Activated T-helper 17 cell treated with anti-CD3 and anti-CD28 coated beads, Interleukin-2, amount 50 U/mL, for 72 hours (primary cell): ENCODE data around the gene MON1A. TPM values are rescaled to one million over a fixed set of nuclear protein-coding genes. Genes with fewer than 3 reads are reported as not detected.
"Not testable (repeated sequence)": the region's sequence is repeated elsewhere in the genome, so short reads cannot be mapped to it uniquely, and the experiment has no call there.

ENCODE experiments used
- ATAC-seq: fragments of 150-1000 bp; cut with Tn5 transposase; replicated peaks from 2 replicates; pipeline ENCODE4 v1.10.0; 2021; ENCODE audit warnings: mild to moderate bottlenecking, moderate library complexity
- H3K27ac Mint-ChIP-seq: one replicate; pipeline ENCODE4 v1.8.0; 2022; ENCODE audit warnings: mixed read lengths
- H3K27me3 Mint-ChIP-seq: one replicate; pipeline ENCODE4 v1.8.0; 2022; ENCODE audit warnings: mixed read lengths
- H3K36me3 Mint-ChIP-seq: one replicate; pipeline ENCODE4 v1.8.0; 2022; ENCODE audit warnings: low read depth, mild to moderate bottlenecking, mixed read lengths
- H3K4me1 Mint-ChIP-seq: one replicate; pipeline ENCODE4 v1.8.0; 2022; ENCODE audit warnings: mixed read lengths
- H3K4me3 Mint-ChIP-seq: one replicate; pipeline ENCODE4 v1.8.0; 2022; ENCODE audit warnings: mild to moderate bottlenecking, mixed read lengths
- H3K9me3 Mint-ChIP-seq: one replicate; pipeline ENCODE4 v1.8.0; 2022; ENCODE audit warnings: mixed read lengths
- total RNA-seq, 2 donors: library from RNA; stranded (reverse); gene quantifications; one replicate each; pipeline ENCODE4 v1.2.3, GENCODE V29; 2022

The MON1A gene
- total RNA-seq, 2 donors from 2014 or later = 4.6 to 15.8 TPM

GRCh38 chr3:49908373-49909199 lies 21.0 kb downstream of the MON1A start:
- H3K36me3 Mint-ChIP-seq = peaks cover 8% of the 10 kb centered on the region
- no peak overlapping the region for H3K27ac Mint-ChIP-seq
- ATAC-seq = no peak
- H3K9me3 Mint-ChIP-seq = no peaks in the 10 kb centered on the region
- no peaks in the 10 kb centered on the region for H3K27me3 Mint-ChIP-seq
- peaks cover 7% of the 10 kb centered on the region for H3K4me1 Mint-ChIP-seq
- no peak overlapping the region for H3K4me3 Mint-ChIP-seq

- peak overlapping the region; percentile 91 for H3K4me3 Mint-ChIP-seq
- H3K4me1 Mint-ChIP-seq = peaks cover 7% of the 10 kb centered on the region
- peak; percentile 45 for ATAC-seq
- no peaks in the 10 kb centered on the region for H3K27me3 Mint-ChIP-seq
- no peaks in the 10 kb centered on the region for H3K9me3 Mint-ChIP-seq
- H3K27ac Mint-ChIP-seq = peak overlapping the region; percentile 92
- peaks cover 8% of the 10 kb centered on the region for H3K36me3 Mint-ChIP-seq
These were observed 23.4 kb downstream of the MON1A start for GRCh38 chr3:49906073-49906743.

- not testable (repeated sequence) for ATAC-seq, H3K36me3 Mint-ChIP-seq, H3K4me1 Mint-ChIP-seq, H3K27me3 Mint-ChIP-seq, H3K9me3 Mint-ChIP-seq
- peak overlapping the region; percentile 83 for H3K27ac Mint-ChIP-seq
- peak overlapping the region; percentile 91 for H3K4me3 Mint-ChIP-seq
These were observed 25.2 kb downstream of the MON1A start for GRCh38 chr3:49904448-49904847.

GRCh38 chr3:49903451-49904424 lies 25.9 kb downstream of the MON1A start, which contains the start of gene MST1R:
TSS of gene MST1R (minus strand) at chr3:49903873. CDS start at chr3:49903609, 264 bp downstream.
- Mint-ChIP-seq H3K9me3 (no peaks in the 10 kb centered on the region), H3K4me1 (peaks cover 7% of the 10 kb centered on the region), H3K27me3 (no peaks in the 10 kb centered on the region), H3K4me3 (peak within 1 kb of the TSS; percentile 91), H3K27ac (peak within 1 kb of the TSS; percentile 83), H3K36me3 (no peaks in the 10 kb centered on the region)
- peak; percentile 98 for ATAC-seq

- Mint-ChIP-seq H3K9me3 (no peaks in the 10 kb centered on the region), H3K36me3 (no peaks in the 10 kb centered on the region), H3K4me3 (peak overlapping the region; percentile 91), H3K27me3 (no peaks in the 10 kb centered on the region), H3K27ac (no peak overlapping the region), H3K4me1 (peaks cover 7% of the 10 kb centered on the region)
- ATAC-seq = no peak
These were observed 26.9 kb downstream of the MON1A start for GRCh38 chr3:49902511-49903345.

GRCh38 chr3:49901366-49902339 lies 28.0 kb downstream of the MON1A start:
- H3K27ac Mint-ChIP-seq = no peak overlapping the region
- H3K36me3 Mint-ChIP-seq = no peaks in the 10 kb centered on the region
- ATAC-seq = no peak
- no peaks in the 10 kb centered on the region for H3K27me3 Mint-ChIP-seq
- peaks cover 7% of the 10 kb centered on the region for H3K4me1 Mint-ChIP-seq
- no peak overlapping the region for H3K4me3 Mint-ChIP-seq
- no peaks in the 10 kb centered on the region for H3K9me3 Mint-ChIP-seq

- H3K27ac Mint-ChIP-seq = no peak overlapping the region
- H3K4me3 Mint-ChIP-seq = no peak overlapping the region
These were observed 29.0 kb downstream of the MON1A start for GRCh38 chr3:49900491-49901153.

GRCh38 chr3:49899815-49900214 lies 29.8 kb downstream of the MON1A start:
- no peak overlapping the region for H3K4me3 Mint-ChIP-seq
- no peaks in the 10 kb centered on the region for H3K27me3 Mint-ChIP-seq
- no peaks in the 10 kb centered on the region for H3K9me3 Mint-ChIP-seq
- no peak for ATAC-seq
- H3K27ac Mint-ChIP-seq = no peak overlapping the region
- H3K4me1 Mint-ChIP-seq = no peaks in the 10 kb centered on the region
- H3K36me3 Mint-ChIP-seq = no peaks in the 10 kb centered on the region

More at GRCh38 chr3:49900491-49901153, 29.0 kb downstream of the MON1A start:
- no peak for ATAC-seq
- no peaks in the 10 kb centered on the region for H3K27me3 Mint-ChIP-seq
- no peaks in the 10 kb centered on the region for H3K36me3 Mint-ChIP-seq
- no peaks in the 10 kb centered on the region for H3K9me3 Mint-ChIP-seq
- H3K4me1 Mint-ChIP-seq = peaks cover 1% of the 10 kb centered on the region

- Mint-ChIP-seq H3K27me3 (no peaks in the 10 kb centered on the region), H3K27ac (no peak overlapping the region), H3K4me1 (no peaks in the 10 kb centered on the region), H3K4me3 (no peak overlapping the region), H3K9me3 (no peaks in the 10 kb centered on the region), H3K36me3 (no peaks in the 10 kb centered on the region)
- no peak for ATAC-seq
These were observed 30.6 kb downstream of the MON1A start for GRCh38 chr3:49898991-49899390.

- H3K27ac Mint-ChIP-seq = no peak overlapping the region
- no peaks in the 10 kb centered on the region for H3K4me1 Mint-ChIP-seq
- no peak for ATAC-seq
- no peak overlapping the region for H3K4me3 Mint-ChIP-seq
- H3K36me3 Mint-ChIP-seq = no peaks in the 10 kb centered on the region
- H3K9me3 Mint-ChIP-seq = no peaks in the 10 kb centered on the region
- no peaks in the 10 kb centered on the region for H3K27me3 Mint-ChIP-seq
These were observed 33.3 kb downstream of the MON1A start for GRCh38 chr3:49896345-49896744.

- Mint-ChIP-seq H3K4me1 (no peaks in the 10 kb centered on the region), H3K4me3 (no peak overlapping the region), H3K9me3 (no peaks in the 10 kb centered on the region), H3K27ac (no peak overlapping the region), H3K27me3 (no peaks in the 10 kb centered on the region), H3K36me3 (no peaks in the 10 kb centered on the region)
- ATAC-seq = no peak
These were observed 33.8 kb downstream of the MON1A start for GRCh38 chr3:49895791-49896190.

GRCh38 chr3:49889296-49889695 lies 40.3 kb downstream of the MON1A start:
- no peak overlapping the region for H3K27ac Mint-ChIP-seq
- no peaks in the 10 kb centered on the region for H3K27me3 Mint-ChIP-seq
- H3K4me3 Mint-ChIP-seq = no peak overlapping the region
- H3K36me3 Mint-ChIP-seq = no peaks in the 10 kb centered on the region
- no peaks in the 10 kb centered on the region for H3K4me1 Mint-ChIP-seq
- ATAC-seq = no peak
- H3K9me3 Mint-ChIP-seq = no peaks in the 10 kb centered on the region
